Right ventricle myocardium superior (tissue), 1 donor: ENCODE measurements around the gene RAB3C. TPM values are rescaled to one million over a fixed set of nuclear protein-coding genes. Genes with fewer than 3 reads are reported as not detected.
A peak's percentile ranks its signal among the peaks of the same experiment; 100 is the strongest.
"Not testable (repeated sequence)": the region's sequence is repeated elsewhere in the genome, so short reads cannot be mapped to it uniquely, and the experiment has no call there.

Source experiments
- ATAC-seq: fragments of 200-7000 bp; cut with Tn5 transposase; one replicate; pipeline ENCODE4 v1.9.1; 2020; ENCODE audit warnings: mild to moderate bottlenecking; ENCODE audit not compliant: poor library complexity
- DNase-seq: peaks from one replicate; pipeline ENCODE4 v3.0.0-alpha.2; 2020
- intact Hi-C: fragments of 100-400 bp; cut with DNase I; formaldehyde crosslinking; loops from one replicate; pipeline ENCODE4 v1.11.2; 2022
- total RNA-seq: library from RNA; stranded (reverse); fragmentation: NEBNext Ultra II Directional; extraction: Animal tissue kit (Norgen Biotek cat#: 25700); gene quantifications from one replicate; pipeline ENCODE4 v1.2.1, GENCODE V29; 2021
- donor health status: DM: no; HTN: yes; CAD: no; lungs with severe emphysema.

Gene RAB3C
- total RNA-seq, 1 donor from 2014 or later: 0.83 TPM

GRCh38 chr5:58598440-58598839, 15.6 kb downstream of the RAB3C start:
- DNase-seq: no peak
- intact Hi-C loops: no loop called here
- no peak for ATAC-seq

GRCh38 chr5:58599217-58599616, 16.3 kb downstream of the RAB3C start:
- DNase-seq (no peak), ATAC-seq (no peak)
- intact Hi-C loops: no loop called here

- intact Hi-C loops, DNase-seq, ATAC-seq: not testable (repeated sequence)
These were observed 17.7 kb downstream of the RAB3C start for GRCh38 chr5:58600613-58601012.

GRCh38 chr5:58602889-58603288, 20.0 kb downstream of the RAB3C start:
- ATAC-seq, intact Hi-C loops, DNase-seq: not testable (repeated sequence)

GRCh38 chr5:58606064-58606463, 23.2 kb downstream of the RAB3C start:
- DNase-seq (no peak), ATAC-seq (no peak)
- intact Hi-C loops: no loop called here

- intact Hi-C loops: no loop called here
- no peak for DNase-seq
- ATAC-seq: no peak
These were observed 33.1 kb downstream of the RAB3C start for GRCh38 chr5:58615972-58616371.

- no peak for ATAC-seq
- no peak for DNase-seq
- intact Hi-C loops: no loop called here
These were observed 34.4 kb downstream of the RAB3C start for GRCh38 chr5:58617241-58617640.

GRCh38 chr5:58620336-58620735, 37.5 kb downstream of the RAB3C start:
- no peak for DNase-seq
- intact Hi-C loops: no loop called here
- no peak for ATAC-seq

- ATAC-seq (no peak), DNase-seq (no peak)
- intact Hi-C loops: no loop called here
These were observed 40.3 kb downstream of the RAB3C start for GRCh38 chr5:58622936-58623871.

- DNase-seq: no peak
- ATAC-seq: no peak
- intact Hi-C loops: no loop called here
These were observed 45.8 kb downstream of the RAB3C start for GRCh38 chr5:58628626-58629025.

- DNase-seq: no peak
- intact Hi-C loops: no loop called here
- peak; percentile 36 for ATAC-seq
These were observed 46.6 kb downstream of the RAB3C start for GRCh38 chr5:58629271-58630159.

GRCh38 chr5:58631895-58632294, 49.0 kb downstream of the RAB3C start:
- DNase-seq: no peak
- ATAC-seq: no peak
- intact Hi-C loops: no loop called here

- intact Hi-C loops: no loop called here
- no peak for ATAC-seq
- DNase-seq: no peak
These were observed 52.5 kb downstream of the RAB3C start for GRCh38 chr5:58635416-58635815.

- intact Hi-C loops: no loop called here
- ATAC-seq (no peak), DNase-seq (no peak)
These were observed 57.1 kb downstream of the RAB3C start for GRCh38 chr5:58640011-58640410.

- intact Hi-C loops: no loop called here
- ATAC-seq: no peak
- no peak for DNase-seq
These were observed 58.7 kb downstream of the RAB3C start for GRCh38 chr5:58641533-58641932.

GRCh38 chr5:58648846-58649245, 66.0 kb downstream of the RAB3C start:
- ATAC-seq (no peak), DNase-seq (no peak)
- intact Hi-C loops: no loop called here

GRCh38 chr5:58649716-58650115, 66.8 kb downstream of the RAB3C start:
- intact Hi-C loops: no loop called here
- DNase-seq (no peak), ATAC-seq (no peak)

GRCh38 chr5:58653521-58653920, 70.6 kb downstream of the RAB3C start:
- DNase-seq (no peak), ATAC-seq (no peak)
- intact Hi-C loops: no loop called here

GRCh38 chr5:58666141-58666540, 83.3 kb downstream of the RAB3C start:
- DNase-seq: no peak
- no peak for ATAC-seq
- intact Hi-C loops: no loop called here
